WTC11 (cell line): ENCODE results near the gene C11orf42.

ENCODE experiments used
- ATF2 ChIP-seq: sonication (generic); formaldehyde crosslinking; IDR thresholded peaks from 2 replicates; pipeline ENCODE4 v1.8.1; 2022; ENCODE audit warnings: low read depth, missing genetic modification reagents, borderline replicate concordance
- CTCF ChIP-seq: fragments of 200-600 bp; IDR thresholded peaks from 2 replicates; pipeline ENCODE4 v1.8.0; 2022; ENCODE audit warnings: antibody characterized with exemption
- E2F4 ChIP-seq: sonication (generic); formaldehyde crosslinking; IDR thresholded peaks from 2 replicates; pipeline ENCODE4 v1.8.1; 2022; ENCODE audit warnings: low read depth, mild to moderate bottlenecking, moderate library complexity, missing genetic modification reagents, borderline replicate concordance

GRCh38 chr11:6201481-6201880 lies 3.9 kb upstream of the C11orf42 start:
- TF ChIP-seq ATF2 (CRISPR knock-in tag), result no peak
- no peak for TF ChIP-seq CTCF
- TF ChIP-seq E2F4 (CRISPR knock-in tag), result no peak
